Smooth muscle cell (in vitro differentiated cells): ENCODE data around the gene CNTNAP1. TPM values are rescaled to one million over a fixed set of nuclear protein-coding genes. Genes with fewer than 3 reads are reported as not detected.

Experiments
- DNase-seq: peaks from one replicate; lab custom pipeline; 2025; ENCODE audit not compliant: unreplicated experiment; lab: John Stamatoyannopoulos, UW
- H2AFZ ChIP-seq: fragments of 200-600 bp; sonication (generic); 2 replicates; pipeline ENCODE4 v1.6.0; 2016; ENCODE audit warnings: antibody characterized with exemption, low read depth, mild to moderate bottlenecking
- H3F3A ChIP-seq: fragments of 200-600 bp; sonication (generic); 2 replicates; pipeline ENCODE4 v1.6.0; 2017; ENCODE audit warnings: antibody characterized with exemption, low read depth
- H3K27ac ChIP-seq: fragments of 200-600 bp; sonication (generic); 2 replicates; pipeline ENCODE4 v1.5.1; 2016; ENCODE audit warnings: low read depth, mild to moderate bottlenecking
- H3K27me3 ChIP-seq: fragments of 200-600 bp; sonication (generic); 2 replicates; pipeline ENCODE4 v1.6.1; 2016; ENCODE audit warnings: low read depth, mild to moderate bottlenecking
- H3K36me3 ChIP-seq: fragments of 200-600 bp; sonication (generic); 2 replicates; pipeline ENCODE4 v1.5.1; 2016; ENCODE audit warnings: low read depth
- H3K4me1 ChIP-seq: fragments of 200-600 bp; sonication (generic); 2 replicates; pipeline ENCODE4 v1.5.1; 2016; ENCODE audit warnings: low read depth
- H3K4me2 ChIP-seq: fragments of 200-600 bp; sonication (generic); 2 replicates; pipeline ENCODE4 v1.6.0; 2016; ENCODE audit warnings: mild to moderate bottlenecking
- H3K4me3 ChIP-seq: fragments of 200-600 bp; sonication (generic); 2 replicates; pipeline ENCODE4 v1.5.1; 2016; ENCODE audit warnings: mild to moderate bottlenecking
- H3K79me2 ChIP-seq: fragments of 200-600 bp; sonication (generic); 2 replicates; pipeline ENCODE4 v1.6.0; 2016; ENCODE audit warnings: low read depth, mild to moderate bottlenecking
- H3K9ac ChIP-seq: fragments of 200-600 bp; sonication (generic); 2 replicates; pipeline ENCODE4 v1.6.0; 2016; ENCODE audit warnings: low read depth
- H3K9me3 ChIP-seq: fragments of 200-600 bp; sonication (generic); replicated peaks from 2 replicates; pipeline ENCODE4 v1.5.1; 2016; ENCODE audit warnings: low read depth
- H4K20me1 ChIP-seq: fragments of 200-600 bp; sonication (generic); 2 replicates; pipeline ENCODE4 v1.6.0; 2016; ENCODE audit warnings: low read depth
- WGBS: methylation state at CpG from one replicate; pipeline ENCODE4 v1.1.7; 2016; ENCODE audit warnings: low lambda C conversion rate; 5-methylcytosine and 5-hydroxymethylcytosine counted together
- polyA plus RNA-seq: library from polyadenylated mRNA; unstranded; fragments of >200 nt; fragmentation: Nextera tagmentation; extraction: Ambion mirVana; gene quantifications from 2 replicates; pipeline ENCODE4 v1.2.1, GENCODE V29; 2016
- total RNA-seq: library from RNA; depleted of rRNA; stranded (reverse); fragments of >200 nt; gene quantifications from 2 replicates; pipeline ENCODE4 v1.2.3, GENCODE V29; 2014
- TF ChIP-seq, protein P1 (sequence below): fragments of 200-600 bp; sonication (generic); IDR thresholded peaks from 2 replicates; pipeline ENCODE4 v1.5.1; 2017; ENCODE audit warnings: borderline replicate concordance, mild to moderate bottlenecking, antibody characterized with exemption; ENCODE audit not compliant: insufficient read depth, poor library complexity, severe bottlenecking

Gene CNTNAP1
- 7.1 and 9.5 TPM in 2 replicates for total RNA-seq
- polyA plus RNA-seq = 2.0 and 4.5 TPM in 2 replicates

DNA sequence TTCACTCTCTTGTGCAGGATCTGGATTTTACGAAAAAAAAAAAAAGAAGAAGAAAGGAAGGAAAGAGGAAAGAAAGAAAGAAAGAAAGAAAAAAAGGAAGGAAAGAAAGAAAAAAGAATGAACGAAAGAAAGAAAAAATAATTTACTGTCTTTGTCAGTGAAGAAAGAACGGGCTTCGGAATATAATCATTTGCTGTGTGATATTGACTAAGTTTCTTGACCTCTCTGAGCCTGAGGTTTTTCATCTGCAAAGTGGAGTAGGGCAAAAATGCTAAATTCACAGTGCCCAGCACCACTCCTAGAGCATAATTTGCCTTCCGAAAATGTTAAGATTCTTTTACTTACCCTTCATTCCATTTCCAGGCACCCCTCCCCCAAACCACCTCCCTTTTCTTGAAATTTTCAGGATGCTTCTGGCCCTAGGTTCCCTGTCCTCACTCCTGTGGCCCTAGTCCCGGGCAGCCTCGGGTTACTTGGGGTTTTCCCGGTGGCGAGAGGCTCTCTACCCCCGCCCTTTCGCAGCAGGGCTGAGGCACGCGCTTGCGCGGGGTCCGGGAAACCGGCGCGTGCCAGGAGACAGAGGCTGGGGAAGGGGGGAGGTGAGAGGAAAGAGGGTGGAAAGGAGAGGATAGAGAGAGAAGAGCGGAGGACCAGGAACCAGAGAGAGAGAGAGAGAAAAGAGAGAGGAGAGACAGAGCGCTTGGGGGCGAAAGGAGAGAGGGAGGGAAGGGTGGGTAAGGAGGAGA, at the start of gene CNTNAP1:
Gene CNTNAP1, plus strand, starts transcription at position 556 of the 746 bp plus-strand sequence. CDS start 299 bp downstream, outside the sequence.
- H3K9me3 ChIP-seq = no peaks in the 10 kb centered on the region
- peaks cover 22% of the 10 kb centered on the region for H3F3A ChIP-seq
- peak within 1 kb of the TSS; percentile 22 for H2AFZ ChIP-seq
- peak within 1 kb of the TSS; percentile 32 for H3K27ac ChIP-seq
- peaks cover 7% of the 10 kb centered on the region for H4K20me1 ChIP-seq
- peak within 1 kb of the TSS; percentile 54 for H3K4me3 ChIP-seq
- peak within 1 kb of the TSS; percentile 7 for H3K9ac ChIP-seq
- peaks cover 34% of the 10 kb centered on the region for H3K4me1 ChIP-seq
- H3K79me2 ChIP-seq = no peaks in the 10 kb centered on the region
- DNase-seq = peak; percentile 64
- H3K36me3 ChIP-seq = no peaks in the 10 kb centered on the region
- WGBS = 14% methylated on average over 19 of the region's 22 CpGs
- H3K4me2 ChIP-seq = peak within 1 kb of the TSS; percentile 86
- H3K27me3 ChIP-seq = no peaks in the 10 kb centered on the region
- TF ChIP-seq, protein P1, sequence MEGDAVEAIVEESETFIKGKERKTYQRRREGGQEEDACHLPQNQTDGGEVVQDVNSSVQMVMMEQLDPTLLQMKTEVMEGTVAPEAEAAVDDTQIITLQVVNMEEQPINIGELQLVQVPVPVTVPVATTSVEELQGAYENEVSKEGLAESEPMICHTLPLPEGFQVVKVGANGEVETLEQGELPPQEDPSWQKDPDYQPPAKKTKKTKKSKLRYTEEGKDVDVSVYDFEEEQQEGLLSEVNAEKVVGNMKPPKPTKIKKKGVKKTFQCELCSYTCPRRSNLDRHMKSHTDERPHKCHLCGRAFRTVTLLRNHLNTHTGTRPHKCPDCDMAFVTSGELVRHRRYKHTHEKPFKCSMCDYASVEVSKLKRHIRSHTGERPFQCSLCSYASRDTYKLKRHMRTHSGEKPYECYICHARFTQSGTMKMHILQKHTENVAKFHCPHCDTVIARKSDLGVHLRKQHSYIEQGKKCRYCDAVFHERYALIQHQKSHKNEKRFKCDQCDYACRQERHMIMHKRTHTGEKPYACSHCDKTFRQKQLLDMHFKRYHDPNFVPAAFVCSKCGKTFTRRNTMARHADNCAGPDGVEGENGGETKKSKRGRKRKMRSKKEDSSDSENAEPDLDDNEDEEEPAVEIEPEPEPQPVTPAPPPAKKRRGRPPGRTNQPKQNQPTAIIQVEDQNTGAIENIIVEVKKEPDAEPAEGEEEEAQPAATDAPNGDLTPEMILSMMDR = no peak

- Histone ChIP-seq H3K9ac (no peak overlapping the region), H2AFZ (no peak overlapping the region)
Observed at GRCh38 chr17:42632949-42633444, 49.3 kb upstream of the CNTNAP1 start.

GRCh38 chr17:42639525-42640113, 42.7 kb upstream of the CNTNAP1 start:
- Histone ChIP-seq H3K27ac (no peak overlapping the region), H3K9ac (no peak overlapping the region), H3K9me3 (no peaks in the 10 kb centered on the region)

More at GRCh38 chr17:42632949-42633444, 49.3 kb upstream of the CNTNAP1 start:
- Histone ChIP-seq H3K4me3 (no peak overlapping the region), H3K4me1 (no peaks in the 10 kb centered on the region), H3K36me3 (no peaks in the 10 kb centered on the region), H3K27ac (no peak overlapping the region), H3K9me3 (no peaks in the 10 kb centered on the region), H3K27me3 (no peaks in the 10 kb centered on the region), H4K20me1 (no peaks in the 10 kb centered on the region), H3K4me2 (no peak overlapping the region), H3K79me2 (no peaks in the 10 kb centered on the region), H3F3A (no peaks in the 10 kb centered on the region)
- WGBS = 92% methylated on average over 9 of the region's 9 CpGs
- TF ChIP-seq, protein P1 = no peak
- DNase-seq = no peak

More at GRCh38 chr17:42639525-42640113, 42.7 kb upstream of the CNTNAP1 start:
- 86% methylated on average over 6 of the region's 7 CpGs for WGBS
- no peaks in the 10 kb centered on the region for H3K27me3 ChIP-seq
- H3F3A ChIP-seq = no peaks in the 10 kb centered on the region
- TF ChIP-seq, protein P1 = no peak
- H3K4me1 ChIP-seq = no peaks in the 10 kb centered on the region
- H3K79me2 ChIP-seq = no peaks in the 10 kb centered on the region
- H3K4me3 ChIP-seq = no peak overlapping the region
- no peak overlapping the region for H3K4me2 ChIP-seq
- no peaks in the 10 kb centered on the region for H4K20me1 ChIP-seq
- no peak overlapping the region for H2AFZ ChIP-seq
- DNase-seq = no peak
- no peaks in the 10 kb centered on the region for H3K36me3 ChIP-seq
